ENCODE data around the gene ATL1. TPM values are rescaled to one million over a fixed set of nuclear protein-coding genes. Genes with fewer than 3 reads are reported as not detected.
"Not testable (repeated sequence)": the region's sequence is repeated elsewhere in the genome, so short reads cannot be mapped to it uniquely, and the experiment has no call there.

ATL1 gene
- total RNA-seq, 4 donors from 2014 or later = 1.5 to 24.3 (median 13.0) TPM

DNA sequence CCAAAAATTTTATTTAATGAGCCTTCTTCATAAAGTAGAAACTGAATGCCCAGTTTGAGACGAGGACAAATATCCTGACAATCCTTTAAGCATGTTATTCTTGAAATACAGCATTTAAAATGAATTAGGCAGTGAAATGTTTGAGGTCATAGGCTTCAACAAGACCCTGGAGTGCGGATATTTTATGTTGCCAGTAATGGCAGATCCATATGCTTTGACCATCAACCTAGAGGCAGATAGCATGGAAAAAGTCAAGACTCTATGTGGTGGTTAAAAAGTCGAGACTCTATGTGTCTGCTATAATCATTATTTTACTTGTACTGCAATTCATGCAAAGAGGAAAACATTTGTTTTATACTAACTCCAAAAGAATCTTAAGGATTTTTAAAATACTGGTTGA lies 25.5 kb upstream of the ATL1 start:
- Histone ChIP-seq H3K9me3 (no peaks in the 10 kb centered on the region), H3K27ac (no peak overlapping the region), H3K4me3 (no peak overlapping the region), H3K4me1 (peaks cover 0 to 4% of the 10 kb centered on the region in 2 donors), H3K27me3 (no peaks in the 10 kb centered on the region), H3K36me3 (no peaks in the 10 kb centered on the region)
- DNase-seq = no peak
- intact Hi-C loops (cut with DNase I; ENCODE audit: low total_unique reads) = no loop called here
- TF ChIP-seq POLR2A (IDR thresholded peaks at IDR 0.05) = no peak

- Histone ChIP-seq H3K4me1 (peaks cover 0 to 4% of the 10 kb centered on the region in 2 donors), H3K27ac (no peak overlapping the region), H3K9me3 (no peaks in the 10 kb centered on the region), H3K27me3 (no peaks in the 10 kb centered on the region), H3K36me3 (no peaks in the 10 kb centered on the region), H3K4me3 (no peak overlapping the region)
- no peak for DNase-seq
- intact Hi-C loops (cut with DNase I; ENCODE audit: low total_unique reads) = no loop called here
- TF ChIP-seq, protein P1, sequence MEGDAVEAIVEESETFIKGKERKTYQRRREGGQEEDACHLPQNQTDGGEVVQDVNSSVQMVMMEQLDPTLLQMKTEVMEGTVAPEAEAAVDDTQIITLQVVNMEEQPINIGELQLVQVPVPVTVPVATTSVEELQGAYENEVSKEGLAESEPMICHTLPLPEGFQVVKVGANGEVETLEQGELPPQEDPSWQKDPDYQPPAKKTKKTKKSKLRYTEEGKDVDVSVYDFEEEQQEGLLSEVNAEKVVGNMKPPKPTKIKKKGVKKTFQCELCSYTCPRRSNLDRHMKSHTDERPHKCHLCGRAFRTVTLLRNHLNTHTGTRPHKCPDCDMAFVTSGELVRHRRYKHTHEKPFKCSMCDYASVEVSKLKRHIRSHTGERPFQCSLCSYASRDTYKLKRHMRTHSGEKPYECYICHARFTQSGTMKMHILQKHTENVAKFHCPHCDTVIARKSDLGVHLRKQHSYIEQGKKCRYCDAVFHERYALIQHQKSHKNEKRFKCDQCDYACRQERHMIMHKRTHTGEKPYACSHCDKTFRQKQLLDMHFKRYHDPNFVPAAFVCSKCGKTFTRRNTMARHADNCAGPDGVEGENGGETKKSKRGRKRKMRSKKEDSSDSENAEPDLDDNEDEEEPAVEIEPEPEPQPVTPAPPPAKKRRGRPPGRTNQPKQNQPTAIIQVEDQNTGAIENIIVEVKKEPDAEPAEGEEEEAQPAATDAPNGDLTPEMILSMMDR (IDR thresholded peaks at IDR 0.05) = no peak
- TF ChIP-seq POLR2A (IDR thresholded peaks at IDR 0.05) = no peak
These were observed 24.9 kb upstream of the ATL1 start for GRCh38 chr14:50534997-50535396.

GRCh38 chr14:50538034-50538433 lies 21.9 kb upstream of the ATL1 start:
- intact Hi-C loops (cut with DNase I; ENCODE audit: low total_unique reads); H3K4me3 ChIP-seq; DNase-seq; H3K27ac ChIP-seq; H3K36me3 ChIP-seq; H3K27me3 ChIP-seq; H3K9me3 ChIP-seq; H3K4me1 ChIP-seq: not testable (repeated sequence)

DNA sequence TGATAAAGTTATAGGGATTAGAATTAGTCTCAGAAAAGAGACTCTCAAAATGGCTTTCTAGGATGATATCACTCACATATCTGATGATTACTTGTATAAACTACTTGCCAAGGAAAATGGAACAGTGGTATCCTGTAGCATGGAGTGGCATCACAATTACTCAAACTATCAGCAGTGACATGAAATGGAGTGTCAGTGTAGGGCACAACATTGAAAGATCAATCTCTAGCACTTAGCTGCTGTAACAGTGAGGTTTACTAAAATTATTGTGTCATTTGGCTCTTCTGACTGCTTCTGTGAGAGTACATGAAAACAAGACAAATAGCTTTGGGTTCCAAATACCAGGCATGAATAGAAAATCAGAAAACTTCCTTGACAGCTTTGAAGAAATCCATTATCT lies 20.9 kb upstream of the ATL1 start:
- no peak for DNase-seq
- H3K9me3 ChIP-seq = no peaks in the 10 kb centered on the region
- H3K4me3 ChIP-seq = no peak overlapping the region
- H3K27me3 ChIP-seq = no peaks in the 10 kb centered on the region
- intact Hi-C loops (cut with DNase I; ENCODE audit: low total_unique reads) = no loop called here
- no peak overlapping the region for H3K27ac ChIP-seq
- TF ChIP-seq POLR2A (IDR thresholded peaks at IDR 0.05) = no peak
- TF ChIP-seq, protein P1 (IDR thresholded peaks at IDR 0.05) = no peak
- no peaks in the 10 kb centered on the region for H3K36me3 ChIP-seq
- no peaks in the 10 kb centered on the region for H3K4me1 ChIP-seq

DNA sequence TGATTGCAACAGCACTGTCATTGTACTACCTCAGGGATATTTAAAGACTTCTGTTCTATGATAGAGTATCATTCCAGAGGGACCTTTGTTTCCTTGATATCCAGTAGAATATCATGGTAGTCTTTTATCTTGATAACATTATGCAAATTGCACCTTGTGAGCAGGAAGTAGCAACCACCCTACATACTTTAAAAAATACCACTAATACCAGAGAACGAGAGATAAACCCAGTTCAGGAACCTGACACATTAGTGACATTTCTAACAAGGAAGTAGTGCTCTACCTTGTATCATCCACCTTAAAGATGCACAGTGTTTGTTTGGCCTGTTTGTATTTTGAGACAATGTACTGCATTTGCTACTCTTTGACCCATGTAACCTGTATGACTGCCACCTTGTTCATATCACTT lies 18.8 kb upstream of the ATL1 start:
- Histone ChIP-seq H3K27ac (no peak overlapping the region), H3K36me3 (no peaks in the 10 kb centered on the region), H3K9me3 (no peaks in the 10 kb centered on the region), H3K4me1 (no peaks in the 10 kb centered on the region), H3K4me3 (no peak overlapping the region), H3K27me3 (no peaks in the 10 kb centered on the region)
- TF ChIP-seq POLR2A (IDR thresholded peaks at IDR 0.05) = no peak
- TF ChIP-seq, protein P1 (IDR thresholded peaks at IDR 0.05) = no peak
- intact Hi-C loops (cut with DNase I; ENCODE audit: low total_unique reads) = no loop called here
- DNase-seq = no peak

GRCh38 chr14:50542941-50543418 lies 17.0 kb upstream of the ATL1 start:
- H3K36me3 ChIP-seq = no peaks in the 10 kb centered on the region
- DNase-seq = peak in 1 of 2 donors; percentile 26
- intact Hi-C loops (cut with DNase I; ENCODE audit: low total_unique reads) = no loop called here
- H3K9me3 ChIP-seq = no peaks in the 10 kb centered on the region
- no peaks in the 10 kb centered on the region for H3K27me3 ChIP-seq
- H3K4me1 ChIP-seq = no peaks in the 10 kb centered on the region
- H3K27ac ChIP-seq = no peak overlapping the region
- H3K4me3 ChIP-seq = no peak overlapping the region
- TF ChIP-seq, protein P1 (IDR thresholded peaks at IDR 0.05) = peak; percentile 40 to 55 (median 46)
- TF ChIP-seq POLR2A (IDR thresholded peaks at IDR 0.05) = no peak

All from uterus (tissue), 4 donors.